ENCODE data around the gene CRB1. TPM values are rescaled to one million over a fixed set of nuclear protein-coding genes. Genes with fewer than 3 reads are reported as not detected.

CRB1 gene
- total RNA-seq, 1 donor from 2014 or later: 0.05 TPM

GRCh38 chr1:197470330-197470729 lies 202.3 kb downstream of the CRB1 start:
- H3K27ac ChIP-seq (replicated peaks): no peak overlapping the region
- H3K4me3 ChIP-seq: no peak overlapping the region
- H3K36me3 ChIP-seq: no peaks in the 10 kb centered on the region
- no peaks in the 10 kb centered on the region for H3K9me3 ChIP-seq (replicated peaks)
- TF ChIP-seq CTCF (IDR thresholded peaks at IDR 0.05; ENCODE audit: borderline replicate concordance): no peak
- intact Hi-C loops (cut with micrococcal nuclease): no loop called here
- peaks cover 4% of the 10 kb centered on the region for H3K4me1 ChIP-seq
- DNase-seq: no peak
- no peaks in the 10 kb centered on the region for H3K27me3 ChIP-seq (ENCODE audit: low read depth)

GRCh38 chr1:197471248-197471985 lies 203.4 kb downstream of the CRB1 start:
- no peak for TF ChIP-seq CTCF (IDR thresholded peaks at IDR 0.05; ENCODE audit: borderline replicate concordance)
- H3K36me3 ChIP-seq: no peaks in the 10 kb centered on the region
- no peak overlapping the region for H3K4me3 ChIP-seq
- no peak overlapping the region for H3K27ac ChIP-seq (replicated peaks)
- no peaks in the 10 kb centered on the region for H3K9me3 ChIP-seq (replicated peaks)
- H3K4me1 ChIP-seq: peaks cover 4% of the 10 kb centered on the region
- H3K27me3 ChIP-seq (ENCODE audit: low read depth): no peaks in the 10 kb centered on the region
- intact Hi-C loops (cut with micrococcal nuclease): no loop called here
- DNase-seq: no peak

- Histone ChIP-seq H3K4me3 (no peak overlapping the region), H3K9me3 (replicated peaks) (no peaks in the 10 kb centered on the region), H3K36me3 (no peaks in the 10 kb centered on the region), H3K4me1 (peaks cover 4% of the 10 kb centered on the region), H3K27me3 (ENCODE audit: low read depth) (no peaks in the 10 kb centered on the region), H3K27ac (replicated peaks) (no peak overlapping the region)
- DNase-seq: no peak
- no peak for TF ChIP-seq CTCF (IDR thresholded peaks at IDR 0.05; ENCODE audit: borderline replicate concordance)
- intact Hi-C loops (cut with micrococcal nuclease): no loop called here
Measured at GRCh38 chr1:197472141-197472540, 204.1 kb downstream of the CRB1 start.

DNA sequence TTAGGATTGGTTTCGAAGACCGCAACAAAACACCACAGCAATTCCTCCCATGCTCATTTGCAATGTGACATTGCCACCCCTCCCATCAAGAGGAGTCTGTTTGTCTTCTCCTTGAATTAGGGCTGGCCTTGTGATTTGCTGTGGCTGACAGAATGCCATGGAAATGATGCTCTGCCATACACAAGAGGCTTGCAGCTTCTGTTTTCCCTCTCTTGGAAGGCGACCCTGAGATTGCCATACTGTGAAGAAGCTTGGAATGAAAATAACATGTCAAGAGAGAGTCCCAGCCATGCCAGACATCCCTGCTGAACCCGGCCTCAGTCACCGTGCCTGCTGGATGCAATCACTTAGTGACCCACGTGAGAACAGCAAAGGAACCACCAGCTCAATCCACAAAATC lies 212.4 kb downstream of the CRB1 start:
- no peaks in the 10 kb centered on the region for H3K4me1 ChIP-seq
- H3K36me3 ChIP-seq: no peaks in the 10 kb centered on the region
- no peak overlapping the region for H3K4me3 ChIP-seq
- no peaks in the 10 kb centered on the region for H3K9me3 ChIP-seq (replicated peaks)
- no peaks in the 10 kb centered on the region for H3K27me3 ChIP-seq (ENCODE audit: low read depth)
- no peak for TF ChIP-seq CTCF (IDR thresholded peaks at IDR 0.05; ENCODE audit: borderline replicate concordance)
- H3K27ac ChIP-seq (replicated peaks): no peak overlapping the region
- intact Hi-C loops (cut with micrococcal nuclease): no loop called here
- DNase-seq: no peak

- intact Hi-C loops (cut with micrococcal nuclease): no loop called here
- TF ChIP-seq CTCF (IDR thresholded peaks at IDR 0.05; ENCODE audit: borderline replicate concordance): no peak
- H3K4me1 ChIP-seq: no peaks in the 10 kb centered on the region
- no peak overlapping the region for H3K4me3 ChIP-seq
- no peak for DNase-seq
- no peaks in the 10 kb centered on the region for H3K27me3 ChIP-seq (ENCODE audit: low read depth)
- no peaks in the 10 kb centered on the region for H3K9me3 ChIP-seq (replicated peaks)
- no peaks in the 10 kb centered on the region for H3K36me3 ChIP-seq
- no peak overlapping the region for H3K27ac ChIP-seq (replicated peaks)
Measured at GRCh38 chr1:197481101-197481500, 213.0 kb downstream of the CRB1 start.

Measured in left ventricle myocardium inferior (tissue), 1 donor.